GM21367 (cell line): ENCODE data around the gene FCRL4.
A peak's percentile ranks its signal among the peaks of the same experiment; 100 is the strongest.

Experiments used
- ATAC-seq: cut with Tn5 transposase; IDR thresholded peaks from one replicate; pipeline ENCODE4 v1.9.1; 2021; ENCODE audit not compliant: unreplicated experiment

Gene FCRL4

GRCh38 chr1:157597959-157598667 is at the start of gene FCRL4:
Gene FCRL4 (minus strand): TSS chr1:157598085. CDS start chr1:157597944, 141 bp downstream.
- ATAC-seq: peak; percentile 51

- ATAC-seq: no peak
Observed at GRCh38 chr1:157646144-157646543, 48.3 kb upstream of the FCRL4 start.

GRCh38 chr1:157641177-157641576 is 43.3 kb upstream of the FCRL4 start:
- ATAC-seq: no peak

GRCh38 chr1:157639800-157640199 is 41.9 kb upstream of the FCRL4 start:
- no peak for ATAC-seq

- ATAC-seq: no peak
Observed at GRCh38 chr1:157628773-157629172, 30.9 kb upstream of the FCRL4 start.

GRCh38 chr1:157626099-157626498 is 28.2 kb upstream of the FCRL4 start:
- peak; percentile 60 for ATAC-seq

GRCh38 chr1:157624471-157624870 is 26.6 kb upstream of the FCRL4 start:
- ATAC-seq: no peak

GRCh38 chr1:157622471-157622870 is 24.6 kb upstream of the FCRL4 start:
- ATAC-seq: no peak

- ATAC-seq: no peak
Observed at GRCh38 chr1:157618190-157618589, 20.3 kb upstream of the FCRL4 start.

GRCh38 chr1:157600236-157600635 is 2.4 kb upstream of the FCRL4 start:
- ATAC-seq: no peak

- no peak for ATAC-seq
Observed at GRCh38 chr1:157596384-157596783, 1.5 kb downstream of the FCRL4 start.

GRCh38 chr1:157595356-157595755 is 2.5 kb downstream of the FCRL4 start:
- ATAC-seq: peak; percentile 60

GRCh38 chr1:157585984-157586383 is 11.9 kb downstream of the FCRL4 start:
- no peak for ATAC-seq

GRCh38 chr1:157584503-157584902 is 13.4 kb downstream of the FCRL4 start:
- no peak for ATAC-seq

- no peak for ATAC-seq
Observed at GRCh38 chr1:157580828-157581210, 17.1 kb downstream of the FCRL4 start.

- ATAC-seq: no peak
Observed at GRCh38 chr1:157580179-157580827, 17.6 kb downstream of the FCRL4 start.

GRCh38 chr1:157577420-157577819 is 20.5 kb downstream of the FCRL4 start:
- no peak for ATAC-seq

GRCh38 chr1:157575744-157576143 is 22.1 kb downstream of the FCRL4 start:
- ATAC-seq: peak; percentile 65

- ATAC-seq: no peak
Observed at GRCh38 chr1:157574836-157575235, 23.0 kb downstream of the FCRL4 start.

- peak; percentile 32 for ATAC-seq
Observed at GRCh38 chr1:157566484-157567300, 31.2 kb downstream of the FCRL4 start.

- ATAC-seq: peak; percentile 60
Observed at GRCh38 chr1:157562515-157562914, 35.4 kb downstream of the FCRL4 start.

GRCh38 chr1:157558119-157558518 is 39.8 kb downstream of the FCRL4 start:
- no peak for ATAC-seq
